Measurements from ENCODE around the gene DNAH2.

DNA sequence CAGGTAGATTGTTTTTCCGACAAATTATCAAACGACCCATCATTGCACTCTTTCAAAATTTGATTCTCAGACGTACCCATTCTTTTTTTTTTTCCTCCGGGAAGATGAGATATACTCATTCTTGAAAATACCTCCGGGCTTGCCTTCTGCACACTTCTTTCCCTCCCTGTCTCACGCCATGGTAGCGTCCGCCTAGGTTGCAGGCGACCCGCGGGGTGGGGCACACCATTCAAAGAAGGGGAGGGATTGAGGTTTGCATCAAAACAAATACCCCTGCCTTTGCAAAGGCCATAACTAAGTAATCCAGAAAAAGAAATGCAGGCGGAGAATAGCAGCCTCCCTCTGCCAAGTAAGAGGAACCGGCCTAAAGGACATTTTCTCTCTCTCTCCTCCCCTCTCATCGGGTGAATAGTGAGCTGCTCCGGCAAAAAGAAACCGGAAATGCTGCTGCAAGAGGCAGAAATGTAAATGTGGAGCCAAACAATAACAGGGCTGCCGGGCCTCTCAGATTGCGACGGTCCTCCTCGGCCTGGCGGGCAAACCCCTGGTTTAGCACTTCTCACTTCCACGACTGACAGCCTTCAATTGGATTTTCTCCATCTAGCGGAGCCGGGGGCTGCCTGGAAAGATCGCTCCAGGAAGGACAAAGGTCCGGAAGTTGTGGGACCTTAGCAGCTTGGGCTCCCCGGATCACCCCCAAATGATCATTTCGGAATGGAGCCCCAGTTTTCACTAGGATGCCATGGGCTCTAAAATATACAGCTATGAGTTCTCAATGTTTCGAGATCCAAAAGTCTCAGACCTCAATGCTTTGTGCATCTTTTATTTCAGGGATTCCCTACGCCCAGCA lies 31.1 kb upstream of the DNAH2 start:
- TF ChIP-seq, protein P1, sequence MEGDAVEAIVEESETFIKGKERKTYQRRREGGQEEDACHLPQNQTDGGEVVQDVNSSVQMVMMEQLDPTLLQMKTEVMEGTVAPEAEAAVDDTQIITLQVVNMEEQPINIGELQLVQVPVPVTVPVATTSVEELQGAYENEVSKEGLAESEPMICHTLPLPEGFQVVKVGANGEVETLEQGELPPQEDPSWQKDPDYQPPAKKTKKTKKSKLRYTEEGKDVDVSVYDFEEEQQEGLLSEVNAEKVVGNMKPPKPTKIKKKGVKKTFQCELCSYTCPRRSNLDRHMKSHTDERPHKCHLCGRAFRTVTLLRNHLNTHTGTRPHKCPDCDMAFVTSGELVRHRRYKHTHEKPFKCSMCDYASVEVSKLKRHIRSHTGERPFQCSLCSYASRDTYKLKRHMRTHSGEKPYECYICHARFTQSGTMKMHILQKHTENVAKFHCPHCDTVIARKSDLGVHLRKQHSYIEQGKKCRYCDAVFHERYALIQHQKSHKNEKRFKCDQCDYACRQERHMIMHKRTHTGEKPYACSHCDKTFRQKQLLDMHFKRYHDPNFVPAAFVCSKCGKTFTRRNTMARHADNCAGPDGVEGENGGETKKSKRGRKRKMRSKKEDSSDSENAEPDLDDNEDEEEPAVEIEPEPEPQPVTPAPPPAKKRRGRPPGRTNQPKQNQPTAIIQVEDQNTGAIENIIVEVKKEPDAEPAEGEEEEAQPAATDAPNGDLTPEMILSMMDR (IDR thresholded peaks at IDR 0.05 in 8 of 11, conservative IDR thresholded peaks at IDR 0.05 in 3 of 11) = peak in 1 of 11 experiments; percentile 8
- TF ChIP-seq POLR2AphosphoS5 (IDR thresholded peaks at IDR 0.05) = peak in 2 of 3 donors; percentile 88 to 95
